Neural progenitor cell (in vitro differentiated cells): ENCODE measurements around the gene STRADB.

Experiments
- EZH2 ChIP-seq: fragments of 200-600 bp; sonication (generic); IDR thresholded peaks from 2 replicates; pipeline ENCODE4 v1.6.1; 2017; ENCODE audit warnings: antibody characterized with exemption, mild to moderate bottlenecking, moderate library complexity
- EZH2phosphoT487 ChIP-seq: fragments of 200-600 bp; sonication (generic); IDR thresholded peaks from 2 replicates; pipeline ENCODE4 v1.6.1; 2017; ENCODE audit warnings: antibody characterized with exemption
- TF ChIP-seq, protein P1 (sequence below): fragments of 200-600 bp; sonication (generic); IDR thresholded peaks from 2 replicates; pipeline ENCODE4 v1.5.1; 2017; ENCODE audit warnings: antibody characterized with exemption, mild to moderate bottlenecking

GRCh38 chr2:201522965-201523364, 71.4 kb downstream of the STRADB start:
- TF ChIP-seq, protein P1, sequence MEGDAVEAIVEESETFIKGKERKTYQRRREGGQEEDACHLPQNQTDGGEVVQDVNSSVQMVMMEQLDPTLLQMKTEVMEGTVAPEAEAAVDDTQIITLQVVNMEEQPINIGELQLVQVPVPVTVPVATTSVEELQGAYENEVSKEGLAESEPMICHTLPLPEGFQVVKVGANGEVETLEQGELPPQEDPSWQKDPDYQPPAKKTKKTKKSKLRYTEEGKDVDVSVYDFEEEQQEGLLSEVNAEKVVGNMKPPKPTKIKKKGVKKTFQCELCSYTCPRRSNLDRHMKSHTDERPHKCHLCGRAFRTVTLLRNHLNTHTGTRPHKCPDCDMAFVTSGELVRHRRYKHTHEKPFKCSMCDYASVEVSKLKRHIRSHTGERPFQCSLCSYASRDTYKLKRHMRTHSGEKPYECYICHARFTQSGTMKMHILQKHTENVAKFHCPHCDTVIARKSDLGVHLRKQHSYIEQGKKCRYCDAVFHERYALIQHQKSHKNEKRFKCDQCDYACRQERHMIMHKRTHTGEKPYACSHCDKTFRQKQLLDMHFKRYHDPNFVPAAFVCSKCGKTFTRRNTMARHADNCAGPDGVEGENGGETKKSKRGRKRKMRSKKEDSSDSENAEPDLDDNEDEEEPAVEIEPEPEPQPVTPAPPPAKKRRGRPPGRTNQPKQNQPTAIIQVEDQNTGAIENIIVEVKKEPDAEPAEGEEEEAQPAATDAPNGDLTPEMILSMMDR = no peak
- TF ChIP-seq EZH2 (no peak), EZH2phosphoT487 (no peak)
